IMR-90 (cell line): ENCODE results near the gene TMEM100. TPM values are rescaled to one million over a fixed set of nuclear protein-coding genes. Genes with fewer than 3 reads are reported as not detected.

Experiments used
- ATAC-seq: fragments of 200-7000 bp; cut with Tn5 transposase; 2 replicates; pipeline ENCODE4 v1.9.1; 2020; ENCODE audit warnings: low read depth, mild to moderate bottlenecking, moderate library complexity
- BruUV-seq: library from RNA; stranded (reverse); fragments of 400-500 nt; replicated peaks from 2 replicates; lab custom pipeline; 2021; lab: Mats Ljungman, UMichigan
- CTCF ChIA-PET: fragments of 300-600 bp; formaldehyde crosslinking; extraction: SDS; loops from one replicate; lab custom pipeline; 2021; ENCODE audit warnings: antibody characterized with exemption; lab: Yijun Ruan, JAX
- POLR2A ChIA-PET: fragments of 300-600 bp; sonication (Branson Sonifier 250); formaldehyde crosslinking; loops from one replicate; lab custom pipeline; 2022; ENCODE audit warnings: antibody characterized with exemption; ENCODE audit not compliant: unreplicated experiment; lab: Charles Lee
- DNase-seq: peaks from one replicate; pipeline ENCODE4 v3.0.0; 2013
- H2AFZ ChIP-seq: replicated peaks from 2 replicates; pipeline ENCODE3; 2013; ENCODE audit warnings: low read length, mild to moderate bottlenecking; ENCODE audit not compliant: poor library complexity
- H2AK5ac ChIP-seq: 2 replicates; pipeline ENCODE4 v1.6.1; 2013; ENCODE audit warnings: low read depth, low read length, inconsistent platforms
- H2AK9ac ChIP-seq: replicated peaks from 2 replicates; pipeline ENCODE3; 2013; ENCODE audit warnings: mild to moderate bottlenecking, low read depth, low read length, moderate library complexity; ENCODE audit not compliant: poor library complexity
- H2BK120ac ChIP-seq: 2 replicates; pipeline ENCODE4 v1.6.1; 2013; ENCODE audit warnings: low read depth, low read length, inconsistent platforms
- H2BK15ac ChIP-seq: 3 replicates; pipeline ENCODE4 v1.6.1; 2013; ENCODE audit warnings: low read depth, low read length, inconsistent platforms
- H2BK20ac ChIP-seq: 2 replicates; pipeline ENCODE4 v1.6.1; 2013; ENCODE audit warnings: low read depth, mild to moderate bottlenecking, inconsistent platforms, low read length, moderate library complexity
- H2BK5ac ChIP-seq: 2 replicates; pipeline ENCODE4 v1.6.1; 2013; ENCODE audit warnings: mild to moderate bottlenecking, low read depth, low read length, inconsistent platforms; ENCODE audit not compliant: poor library complexity, severe bottlenecking
- H3K14ac ChIP-seq: replicated peaks from 2 replicates; pipeline ENCODE4 v1.6.1; 2013; ENCODE audit warnings: low read depth, low read length, inconsistent platforms
- H3K18ac ChIP-seq: 2 replicates; pipeline ENCODE4 v1.6.1; 2013; ENCODE audit warnings: low read depth, low read length, control low read depth
- H3K23ac ChIP-seq: 2 replicates; pipeline ENCODE4 v1.6.1; 2013; ENCODE audit warnings: low read depth, low read length, inconsistent platforms
- H3K27ac ChIP-seq: 2 replicates; pipeline ENCODE4 v1.5.1; 2013; ENCODE audit warnings: mild to moderate bottlenecking, control low read depth, low read length; ENCODE audit not compliant: insufficient read depth
- H3K27me3 ChIP-seq: 2 replicates; pipeline ENCODE4 v1.6.1; 2013; ENCODE audit warnings: low read length; ENCODE audit not compliant: control insufficient read depth, insufficient read depth
- H3K36me3 ChIP-seq: 2 replicates; pipeline ENCODE4 v1.6.1; 2013; ENCODE audit warnings: low read length, mixed read lengths; ENCODE audit not compliant: control insufficient read depth, insufficient read depth
- H3K4ac ChIP-seq: 2 replicates; pipeline ENCODE4 v1.6.1; 2013; ENCODE audit warnings: low read depth, low read length, inconsistent platforms
- H3K4me1 ChIP-seq: 2 replicates; pipeline ENCODE4 v1.6.1; 2013; ENCODE audit warnings: low read length, mixed read lengths; ENCODE audit not compliant: control insufficient read depth, insufficient read depth
- H3K4me2 ChIP-seq: 2 replicates; pipeline ENCODE4 v1.6.1; 2013; ENCODE audit warnings: low read depth, mild to moderate bottlenecking, control low read depth, low read length, moderate library complexity
- H3K4me3 ChIP-seq: 2 replicates; pipeline ENCODE4 v1.5.1; 2013; ENCODE audit warnings: low read depth, mild to moderate bottlenecking, control low read depth, low read length, moderate library complexity; ENCODE audit not compliant: insufficient read depth
- H3K56ac ChIP-seq: 2 replicates; pipeline ENCODE4 v1.6.1; 2013; ENCODE audit warnings: low read length, inconsistent platforms; ENCODE audit not compliant: insufficient read depth; ENCODE audit errors: extremely low read depth
- H3K79me1 ChIP-seq, 2 experiments: 2 replicates each; pipeline ENCODE4 v1.6.1; 2013; ENCODE audit warnings: low read length in 2 of 2, inconsistent platforms in 1 of 2, low read depth in 1 of 2
- H3K9ac ChIP-seq: 2 replicates; pipeline ENCODE4 v1.6.1; 2013; ENCODE audit warnings: low read depth, low read length, control low read depth
- H3K9me1 ChIP-seq: 2 replicates; pipeline ENCODE4 v1.6.1; 2013; ENCODE audit warnings: low read length, inconsistent platforms; ENCODE audit not compliant: insufficient read depth
- H3K9me3 ChIP-seq: 2 replicates; pipeline ENCODE4 v1.6.1; 2013; ENCODE audit warnings: low read length; ENCODE audit not compliant: control insufficient read depth, insufficient read depth
- H4K20me1 ChIP-seq: 2 replicates; pipeline ENCODE4 v1.6.1; 2013; ENCODE audit warnings: low read length, inconsistent platforms; ENCODE audit not compliant: insufficient read depth
- H4K5ac ChIP-seq: 2 replicates; pipeline ENCODE4 v1.6.1; 2013; ENCODE audit warnings: mild to moderate bottlenecking, low read depth, low read length, control low read depth
- H4K8ac ChIP-seq, 2 experiments: 2 replicates each; pipeline ENCODE4 v1.6.1; 2013; ENCODE audit warnings: low read depth in 2 of 2, low read length in 2 of 2, control low read depth in 1 of 2, inconsistent platforms in 1 of 2
- H4K91ac ChIP-seq: 2 replicates; pipeline ENCODE4 v1.6.1; 2013; ENCODE audit warnings: low read depth, low read length, inconsistent platforms; ENCODE audit not compliant: insufficient read depth
- BHLHE40 ChIP-seq: fragments of 150-350 bp; IDR thresholded peaks from 2 replicates; pipeline ENCODE4 v1.6.1; 2016; ENCODE audit warnings: mild to moderate bottlenecking, low read depth, low read length
- CEBPB ChIP-seq: IDR thresholded peaks from 2 replicates; pipeline ENCODE4 v1.6.1; 2012; ENCODE audit warnings: low read depth, low read length, improper control_type of control experiment
- CHD1 ChIP-seq: IDR thresholded peaks from 2 replicates; pipeline ENCODE4 v1.6.1; 2012; ENCODE audit warnings: low read depth, low read length, improper control_type of control experiment
- ELK1 ChIP-seq: fragments of 150-350 bp; IDR thresholded peaks from 2 replicates; pipeline ENCODE4 v1.6.1; 2016; ENCODE audit warnings: low read depth, mild to moderate bottlenecking, low read length, moderate library complexity, borderline replicate concordance
- FOS ChIP-seq: fragments of 150-350 bp; IDR thresholded peaks from 2 replicates; pipeline ENCODE4 v1.6.1; 2016; ENCODE audit warnings: low read depth, low read length
- MAFK ChIP-seq: IDR thresholded peaks from 2 replicates; pipeline ENCODE4 v1.6.1; 2012; ENCODE audit warnings: low read depth, low read length, improper control_type of control experiment
- MAZ ChIP-seq: IDR thresholded peaks from 2 replicates; pipeline ENCODE4 v1.6.1; 2012; ENCODE audit warnings: low read depth, mild to moderate bottlenecking, low read length, improper control_type of control experiment, moderate library complexity, borderline replicate concordance
- MXI1 ChIP-seq: IDR thresholded peaks from 2 replicates; pipeline ENCODE4 v1.6.1; 2012; ENCODE audit warnings: low read depth, mild to moderate bottlenecking, low read length, moderate library complexity, borderline replicate concordance
- NFE2L2 ChIP-seq: fragments of 150-350 bp; IDR thresholded peaks from 2 replicates; pipeline ENCODE4 v1.6.1; 2016; ENCODE audit warnings: low read depth, mild to moderate bottlenecking, low read length
- POLR2A ChIP-seq: IDR thresholded peaks from 2 replicates; pipeline ENCODE4 v1.6.1; 2012; ENCODE audit warnings: mild to moderate bottlenecking, low read depth, low read length
- RAD21 ChIP-seq: IDR thresholded peaks from 2 replicates; pipeline ENCODE4 v1.6.1; 2012; ENCODE audit warnings: low read length, improper control_type of control experiment
- RCOR1 ChIP-seq: IDR thresholded peaks from 2 replicates; pipeline ENCODE4 v1.6.1; 2012; ENCODE audit warnings: mild to moderate bottlenecking, low read length, improper control_type of control experiment; ENCODE audit not compliant: insufficient replicate concordance
- RFX5 ChIP-seq: IDR thresholded peaks from 2 replicates; pipeline ENCODE4 v1.8.0; 2012; ENCODE audit warnings: low read depth, mild to moderate bottlenecking, low read length, moderate library complexity
- SMC3 ChIP-seq: fragments of 150-350 bp; IDR thresholded peaks from 2 replicates; pipeline ENCODE4 v1.6.1; 2016; ENCODE audit warnings: low read depth, mild to moderate bottlenecking, antibody characterized with exemption, low read length, moderate library complexity
- WGBS, 2 experiments: methylation state at CpG; one replicate each; pipeline versions ENCODE4 v1.1.5 to v1.1.7; 2013; ENCODE audit warnings: missing lambda C conversion rate in 2 of 2; ENCODE audit not compliant: insufficient read length in 1 of 2; ENCODE audit errors: extremely low coverage in 2 of 2; 5-methylcytosine and 5-hydroxymethylcytosine counted together
- dilution Hi-C: fragments of 300-500 bp; cut with HindIII; formaldehyde crosslinking; loops from one replicate; pipeline ENCODE4 v1.14.3; 2018; ENCODE audit warnings: low sequenced_read_pairs; ENCODE audit not compliant: unreplicated experiment
- in situ Hi-C: fragments of 300-500 bp; cut with MboI; formaldehyde crosslinking; loops from 3 replicates; pipeline ENCODE4 v1.14.3; 2019; ENCODE audit warnings: low sequenced_read_pairs, inconsistent platforms, mixed read lengths
- intact Hi-C: fragments of 100-400 bp; cut with micrococcal nuclease; formaldehyde crosslinking; loops from 2 replicates; pipeline ENCODE4 v1.10.0; 2022
- polyA plus RNA-seq, 3 experiments: library from polyadenylated mRNA; depleted of rRNA; stranded (reverse); fragments of >200 nt; gene quantifications; 2 replicates each; pipeline ENCODE4 v1.2.3, GENCODE V29; 2012; ENCODE audit warnings: low replicate concordance in 1 of 3
- total RNA-seq: library from RNA; depleted of rRNA; stranded (reverse); fragments of >200 nt; gene quantifications from 2 replicates; pipeline ENCODE4 v1.2.3, GENCODE V29; 2012
- TF ChIP-seq, protein P1 (sequence below): conservative IDR thresholded peaks from 2 replicates; pipeline ENCODE4 v1.5.1; 2012; ENCODE audit warnings: mild to moderate bottlenecking, low read depth, low read length, improper control_type of control experiment
- TF ChIP-seq, protein P2 (sequence below): fragments of 150-350 bp; IDR thresholded peaks from 2 replicates; pipeline ENCODE4 v1.6.1; 2017; ENCODE audit warnings: mild to moderate bottlenecking, antibody characterized with exemption, low read length, low read depth

The TMEM100 gene
- total and polyA plus RNA-seq, 2 of the 4 experiments (the other 2 are of a cell fraction) = 0.21 to 0.36 TPM

DNA sequence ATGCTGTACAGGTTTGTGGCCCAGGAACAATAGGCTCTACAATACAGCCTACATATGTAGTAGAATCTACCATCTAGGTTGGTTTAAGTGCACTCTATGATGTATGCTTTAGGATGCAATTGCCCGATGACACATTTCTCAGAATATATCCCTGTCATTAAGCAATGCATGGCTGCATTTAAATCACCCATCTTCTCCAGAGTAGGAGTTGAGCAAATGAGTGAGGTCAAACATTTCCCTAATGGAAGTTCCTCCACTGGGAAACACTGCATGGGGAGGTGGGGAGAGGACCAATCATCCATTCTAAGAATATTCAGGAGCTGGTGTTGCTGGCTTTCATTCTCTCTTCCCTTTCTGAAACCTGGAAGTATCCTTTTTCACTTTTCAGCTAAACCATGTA, 26.2 kb upstream of the TMEM100 start:
- no peak overlapping the region for H3K56ac ChIP-seq
- no peak overlapping the region for H3K4me2 ChIP-seq
- H3K4me3 ChIP-seq = no peak overlapping the region
- no peak overlapping the region for H2BK120ac ChIP-seq
- H2AK9ac ChIP-seq = no peak overlapping the region
- intact Hi-C loops (no loop called here), dilution Hi-C loops (no loop called here), in situ Hi-C loops (no loop called here)
- no peak overlapping the region for H2AK5ac ChIP-seq
- no peak overlapping the region for H2BK20ac ChIP-seq
- H3K23ac ChIP-seq = no peak overlapping the region
- peaks cover 2% of the 10 kb centered on the region; the same call in 1 of the 2 replicates for H3K4me1 ChIP-seq
- peaks cover 3% of the 10 kb centered on the region; the same call in 1 of the 2 replicates for H3K36me3 ChIP-seq
- DNase-seq (no peak), ATAC-seq (no peak)
- ChIA-PET POLR2A (no interaction called here), CTCF (no interaction called here)
- H3K9me3 ChIP-seq = no peaks in the 10 kb centered on the region
- no peaks in the 10 kb centered on the region for H3K27me3 ChIP-seq
- peaks cover 10% of the 10 kb centered on the region for H3K9me1 ChIP-seq
- no peaks in the 10 kb centered on the region for H4K20me1 ChIP-seq
- H3K14ac ChIP-seq = no peak overlapping the region
- H3K4ac ChIP-seq = no peak overlapping the region
- no peak overlapping the region for H3K18ac ChIP-seq
- no TSS peak for BruUV-seq
- no CpG with 5 or more reads among the region's 1 CpG for WGBS, 2 experiments
- no peak overlapping the region for H2BK5ac ChIP-seq
- TF ChIP-seq RCOR1 (no peak), CHD1 (no peak), MAZ (no peak), CEBPB (no peak), ELK1 (no peak), BHLHE40 (no peak), RFX5 (no peak), RAD21 (no peak), NFE2L2 (no peak), POLR2A (no peak), SMC3 (no peak), MXI1 (no peak), MAFK (no peak), FOS (no peak)
- TF ChIP-seq, protein P1, sequence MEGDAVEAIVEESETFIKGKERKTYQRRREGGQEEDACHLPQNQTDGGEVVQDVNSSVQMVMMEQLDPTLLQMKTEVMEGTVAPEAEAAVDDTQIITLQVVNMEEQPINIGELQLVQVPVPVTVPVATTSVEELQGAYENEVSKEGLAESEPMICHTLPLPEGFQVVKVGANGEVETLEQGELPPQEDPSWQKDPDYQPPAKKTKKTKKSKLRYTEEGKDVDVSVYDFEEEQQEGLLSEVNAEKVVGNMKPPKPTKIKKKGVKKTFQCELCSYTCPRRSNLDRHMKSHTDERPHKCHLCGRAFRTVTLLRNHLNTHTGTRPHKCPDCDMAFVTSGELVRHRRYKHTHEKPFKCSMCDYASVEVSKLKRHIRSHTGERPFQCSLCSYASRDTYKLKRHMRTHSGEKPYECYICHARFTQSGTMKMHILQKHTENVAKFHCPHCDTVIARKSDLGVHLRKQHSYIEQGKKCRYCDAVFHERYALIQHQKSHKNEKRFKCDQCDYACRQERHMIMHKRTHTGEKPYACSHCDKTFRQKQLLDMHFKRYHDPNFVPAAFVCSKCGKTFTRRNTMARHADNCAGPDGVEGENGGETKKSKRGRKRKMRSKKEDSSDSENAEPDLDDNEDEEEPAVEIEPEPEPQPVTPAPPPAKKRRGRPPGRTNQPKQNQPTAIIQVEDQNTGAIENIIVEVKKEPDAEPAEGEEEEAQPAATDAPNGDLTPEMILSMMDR = no peak
- TF ChIP-seq, protein P2, sequence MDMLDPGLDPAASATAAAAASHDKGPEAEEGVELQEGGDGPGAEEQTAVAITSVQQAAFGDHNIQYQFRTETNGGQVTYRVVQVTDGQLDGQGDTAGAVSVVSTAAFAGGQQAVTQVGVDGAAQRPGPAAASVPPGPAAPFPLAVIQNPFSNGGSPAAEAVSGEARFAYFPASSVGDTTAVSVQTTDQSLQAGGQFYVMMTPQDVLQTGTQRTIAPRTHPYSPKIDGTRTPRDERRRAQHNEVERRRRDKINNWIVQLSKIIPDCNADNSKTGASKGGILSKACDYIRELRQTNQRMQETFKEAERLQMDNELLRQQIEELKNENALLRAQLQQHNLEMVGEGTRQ = no peak
- no peak overlapping the region for H3K27ac ChIP-seq
- no peak overlapping the region for H2BK15ac ChIP-seq
- no peak overlapping the region for H4K91ac ChIP-seq
- H4K8ac ChIP-seq = no peak overlapping the region
- H3K79me1 ChIP-seq = peaks cover 17 to 26% of the 10 kb centered on the region in 2 experiments
- no peak overlapping the region for H3K9ac ChIP-seq
- no peak overlapping the region for H4K5ac ChIP-seq
- H2AFZ ChIP-seq = no peak overlapping the region
